PC-3 (cell line): Measurements from ENCODE around the gene OR3A3. TPM values are rescaled to one million over a fixed set of nuclear protein-coding genes. Genes with fewer than 3 reads are reported as not detected.

Experiments
- ATAC-seq: fragments of 200-7000 bp; cut with Tn5 transposase; 2 replicates; pipeline ENCODE4 v1.9.1; 2020; ENCODE audit warnings: mild to moderate bottlenecking, moderate library complexity
- BruUV-seq: library from RNA; stranded (reverse); fragments of 400-500 nt; replicated peaks from 2 replicates; lab custom pipeline; 2021; lab: Mats Ljungman, UMichigan
- CTCF ChIA-PET: fragments of 300-600 bp; sonication (Branson Sonifier 250); formaldehyde crosslinking; loops from one replicate; lab custom pipeline; 2022; ENCODE audit warnings: antibody characterized with exemption; lab: Charles Lee
- POLR2A ChIA-PET: fragments of 300-600 bp; sonication (Branson Sonifier 250); formaldehyde crosslinking; loops from one replicate; lab custom pipeline; 2022; ENCODE audit warnings: antibody characterized with exemption; ENCODE audit not compliant: unreplicated experiment; lab: Charles Lee
- DNase-seq: peaks from one replicate; pipeline ENCODE4 v3.0.0-alpha.2; 2015
- H2AFZ ChIP-seq: fragments of 300-600 bp; sonication (generic); 2 replicates; pipeline ENCODE4 v1.6.0; 2016; ENCODE audit warnings: antibody characterized with exemption, low read length
- H3F3A ChIP-seq: fragments of 300-600 bp; sonication (generic); one replicate; pipeline ENCODE4 v1.6.0; 2017; ENCODE audit warnings: antibody characterized with exemption, low read length, control low read depth, mild to moderate bottlenecking; ENCODE audit not compliant: unreplicated experiment
- H3K27ac ChIP-seq: fragments of 300-600 bp; sonication (generic); 2 replicates; pipeline ENCODE4 v1.5.1; 2016; ENCODE audit warnings: mild to moderate bottlenecking, low read length
- H3K27me3 ChIP-seq: fragments of 300-600 bp; sonication (generic); 2 replicates; pipeline ENCODE4 v1.6.1; 2016; ENCODE audit warnings: low read length, mixed read lengths
- H3K36me3 ChIP-seq: fragments of 300-600 bp; sonication (generic); 2 replicates; pipeline ENCODE4 v1.6.1; 2016; ENCODE audit warnings: low read depth, mixed run types, low read length, mixed read lengths
- H3K4me1 ChIP-seq: fragments of 300-600 bp; sonication (generic); 2 replicates; pipeline ENCODE4 v1.5.1; 2016; ENCODE audit warnings: low read length; ENCODE audit not compliant: insufficient read depth
- H3K4me2 ChIP-seq: fragments of 300-600 bp; sonication (generic); 2 replicates; pipeline ENCODE4 v1.6.0; 2016; ENCODE audit warnings: low read length
- H3K4me3 ChIP-seq: fragments of 300-600 bp; sonication (generic); 2 replicates; pipeline ENCODE4 v1.5.1; 2016; ENCODE audit warnings: mild to moderate bottlenecking, low read length, mixed read lengths
- H3K79me2 ChIP-seq: fragments of 300-600 bp; sonication (generic); 2 replicates; pipeline ENCODE4 v1.6.1; 2017; ENCODE audit warnings: low read length, mixed read lengths
- H3K9ac ChIP-seq: fragments of 300-600 bp; sonication (generic); 2 replicates; pipeline ENCODE4 v1.6.0; 2016; ENCODE audit warnings: mild to moderate bottlenecking, low read length
- H3K9me2 ChIP-seq: fragments of 300-600 bp; sonication (generic); replicated peaks from 2 replicates; pipeline ENCODE4 v1.6.1; 2016; ENCODE audit warnings: mixed run types, low read length, mixed read lengths
- H3K9me3 ChIP-seq: fragments of 300-600 bp; sonication (generic); 2 replicates; pipeline ENCODE4 v1.6.1; 2016; ENCODE audit warnings: low read length, mixed read lengths
- H4K20me1 ChIP-seq: fragments of 300-600 bp; sonication (generic); 2 replicates; pipeline ENCODE4 v1.6.1; 2016; ENCODE audit warnings: low read length, mixed read lengths
- CTCF ChIP-seq: fragments of 300-600 bp; sonication (generic); conservative IDR thresholded peaks from 2 replicates; pipeline ENCODE4 v1.5.1; 2017; ENCODE audit warnings: antibody characterized with exemption, low read depth, mild to moderate bottlenecking, low read length
- EZH2 ChIP-seq: fragments of 300-600 bp; sonication (generic); IDR thresholded peaks from one replicate; pipeline ENCODE4 v1.6.1; 2017; ENCODE audit warnings: antibody characterized with exemption, mild to moderate bottlenecking, low read length; ENCODE audit not compliant: unreplicated experiment
- EZH2phosphoT487 ChIP-seq: fragments of 300-600 bp; sonication (generic); IDR thresholded peaks from 2 replicates; pipeline ENCODE4 v1.6.1; 2018; ENCODE audit warnings: mild to moderate bottlenecking, antibody characterized with exemption, low read length, borderline replicate concordance
- intact Hi-C: fragments of 100-400 bp; cut with micrococcal nuclease; formaldehyde crosslinking; loops from 2 replicates; pipeline ENCODE4 v1.9.0; 2023
- total RNA-seq: library from RNA; depleted of rRNA; stranded (reverse); fragments of >200 nt; gene quantifications from 2 replicates; pipeline ENCODE4 v1.2.3, GENCODE V29; 2014; rRNA removed

OR3A3 gene
- total RNA-seq, 1 experiment from 2014 or later: not detected

- H3K9me3 ChIP-seq: no peaks in the 10 kb centered on the region
- no peaks in the 10 kb centered on the region for H3F3A ChIP-seq
- no peak overlapping the region for H2AFZ ChIP-seq
- H3K79me2 ChIP-seq: no peaks in the 10 kb centered on the region
- no peaks in the 10 kb centered on the region for H3K4me1 ChIP-seq
- ATAC-seq: no peak
- no peak for DNase-seq
- TF ChIP-seq CTCF: no peak
- H3K4me3 ChIP-seq: no peak overlapping the region
- no peaks in the 10 kb centered on the region for H3K36me3 ChIP-seq
- H3K9me2 ChIP-seq: no peaks in the 10 kb centered on the region
- no peak overlapping the region for H3K27ac ChIP-seq
- H3K27me3 ChIP-seq: peaks cover 5% of the 10 kb centered on the region; the same call in 1 of the 2 replicates
- intact Hi-C loops: no loop called here
- ChIA-PET CTCF (no interaction called here), POLR2A (no interaction called here)
- BruUV-seq: no TSS peak
- no peaks in the 10 kb centered on the region for H4K20me1 ChIP-seq
- H3K4me2 ChIP-seq: no peak overlapping the region
- no peak overlapping the region for H3K9ac ChIP-seq
Observed at GRCh38 chr17:3469529-3469928, 58.4 kb downstream of the OR3A3 start.

GRCh38 chr17:3471599-3471998 lies 60.4 kb downstream of the OR3A3 start, which contains the start of gene SPATA22:
Gene SPATA22 (minus strand): TSS chr17:3471819. CDS start chr17:3469325, 2,494 bp downstream.
- Histone ChIP-seq H3K27me3 (peaks cover 5% of the 10 kb centered on the region; the same call in 1 of the 2 replicates), H3K4me2 (no peak within 1 kb of the TSS), H3K9me2 (no peaks in the 10 kb centered on the region), H2AFZ (no peak within 1 kb of the TSS), H3K36me3 (no peaks in the 10 kb centered on the region), H4K20me1 (no peaks in the 10 kb centered on the region), H3K9ac (no peak within 1 kb of the TSS), H3F3A (no peaks in the 10 kb centered on the region), H3K9me3 (no peaks in the 10 kb centered on the region), H3K79me2 (no peaks in the 10 kb centered on the region), H3K4me3 (no peak within 1 kb of the TSS), H3K27ac (no peak within 1 kb of the TSS), H3K4me1 (no peaks in the 10 kb centered on the region)
- ATAC-seq (no peak), DNase-seq (no peak)
- POLR2A ChIA-PET: no interaction called here
- intact Hi-C loops: no loop called here
- BruUV-seq: no TSS peak
- TF ChIP-seq CTCF: no peak
- TF ChIP-seq EZH2: no peak
- no peak for TF ChIP-seq EZH2phosphoT487
- CTCF ChIA-PET: no interaction called here

GRCh38 chr17:3472137-3472536 lies 61.0 kb downstream of the OR3A3 start:
- no peaks in the 10 kb centered on the region for H3F3A ChIP-seq
- H3K79me2 ChIP-seq: no peaks in the 10 kb centered on the region
- H3K9me3 ChIP-seq: no peaks in the 10 kb centered on the region
- DNase-seq: no peak
- H2AFZ ChIP-seq: no peak overlapping the region
- no TSS peak for BruUV-seq
- no peaks in the 10 kb centered on the region for H3K36me3 ChIP-seq
- no peaks in the 10 kb centered on the region for H4K20me1 ChIP-seq
- no peaks in the 10 kb centered on the region for H3K9me2 ChIP-seq
- H3K27me3 ChIP-seq: peaks cover 5% of the 10 kb centered on the region; the same call in 1 of the 2 replicates
- TF ChIP-seq CTCF (no peak), EZH2 (no peak), EZH2phosphoT487 (no peak)
- ATAC-seq: no peak
- intact Hi-C loops: no loop called here
- H3K4me1 ChIP-seq: no peaks in the 10 kb centered on the region
- no peak overlapping the region for H3K27ac ChIP-seq
- H3K4me3 ChIP-seq: no peak overlapping the region
- H3K4me2 ChIP-seq: no peak overlapping the region
- CTCF ChIA-PET: no interaction called here
- POLR2A ChIA-PET: no interaction called here
- H3K9ac ChIP-seq: no peak overlapping the region

Other genes starting within 250 kb of the OR3A3 start
- not detected in 2 replicates for gene OR1A2, start 213.9 kb upstream of the OR3A3 start, total RNA-seq
- gene OR1A1, start 203.7 kb upstream of the OR3A3 start, total RNA-seq: not detected in 2 replicates
- not detected in 2 replicates for gene OR3A1, start 113.0 kb upstream of the OR3A3 start, total RNA-seq
- not detected in 2 replicates for gene OR3A2, start 25.1 kb upstream of the OR3A3 start, total RNA-seq
- not detected in 2 replicates for gene OR1E1, start 13.0 kb upstream of the OR3A3 start, total RNA-seq
- not detected in 2 replicates for gene OR1E2, start 22.5 kb downstream of the OR3A3 start, total RNA-seq
- 1.8 TPM in 1 of 2 replicates, not detected in the other for gene SPATA22, start 60.4 kb downstream of the OR3A3 start, total RNA-seq
- not detected in 2 replicates for gene ASPA, start 64.6 kb downstream of the OR3A3 start, total RNA-seq
- 3.6 and 4.8 TPM in 2 replicates for gene TRPV3, start 146.4 kb downstream of the OR3A3 start, total RNA-seq
- gene TRPV1, start 198.0 kb downstream of the OR3A3 start, total RNA-seq: 4.1 and 4.7 TPM in 2 replicates
- 17.7 and 22.4 TPM in 2 replicates for gene SHPK, start 224.9 kb downstream of the OR3A3 start, total RNA-seq
- gene CTNS, start 225.4 kb downstream of the OR3A3 start, total RNA-seq: 10.2 and 17.5 TPM in 2 replicates